GM19463 (cell line): Measurements from ENCODE around the gene ZNHIT2.
A peak's percentile ranks its signal among the peaks of the same experiment; 100 is the strongest.

Experiments used
- ATAC-seq: cut with Tn5 transposase; IDR thresholded peaks from one replicate; pipeline ENCODE4 v1.9.1; 2021; ENCODE audit warnings: mild to moderate bottlenecking, moderate library complexity; ENCODE audit not compliant: unreplicated experiment

Gene ZNHIT2

GRCh38 chr11:65078786-65079342 lies 38.6 kb downstream of the ZNHIT2 start:
- no peak for ATAC-seq

GRCh38 chr11:65078151-65078550 lies 39.4 kb downstream of the ZNHIT2 start:
- peak; percentile 51 for ATAC-seq

- ATAC-seq, result no peak
Observed at GRCh38 chr11:65077451-65077850, 40.0 kb downstream of the ZNHIT2 start.

- no peak for ATAC-seq
Observed at GRCh38 chr11:65072631-65072966, 44.9 kb downstream of the ZNHIT2 start.

GRCh38 chr11:65071907-65072630 lies 45.4 kb downstream of the ZNHIT2 start:
- no peak for ATAC-seq

GRCh38 chr11:65069217-65069616 lies 48.3 kb downstream of the ZNHIT2 start:
- no peak for ATAC-seq

GRCh38 chr11:65067446-65067845 lies 50.1 kb downstream of the ZNHIT2 start:
- no peak for ATAC-seq

GRCh38 chr11:65066805-65067291 lies 50.7 kb downstream of the ZNHIT2 start:
- ATAC-seq, result no peak
